Adrenal gland (tissue), 12 donors: ENCODE measurements around the gene CFD. TPM values are rescaled to one million over a fixed set of nuclear protein-coding genes. Genes with fewer than 3 reads are reported as not detected.

Experiments
- DNase-seq, 7 donors: peaks; one replicate each; pipeline ENCODE4 v3.0.0-alpha.2; 2019 to 2020
- H3K27ac ChIP-seq, 5 donors: fragments of 200-600 bp; sonication (generic) in 4 of 5; 1 replicate in 3 of 5; 2 replicates in 2 of 5; pipeline versions ENCODE4 v1.5.1 to v1.8.0; 2016 to 2020; ENCODE audit warnings: mild to moderate bottlenecking in 1 of 5
- H3K27me3 ChIP-seq: fragments of 200-600 bp; 2 replicates; pipeline ENCODE4 v1.8.0; 2021
- H3K36me3 ChIP-seq, 2 donors: fragments of 200-600 bp; replicated peaks in 1 of 2; 1 replicate in 1 of 2; 2 replicates in 1 of 2; pipeline versions ENCODE4 v1.5.1 to v1.8.0; 2018 to 2022
- H3K4me1 ChIP-seq, 2 donors: fragments of 200-600 bp; replicated peaks in 1 of 2; 1 replicate in 1 of 2; 2 replicates in 1 of 2; pipeline versions ENCODE4 v1.5.1 to v1.8.0; 2018 to 2021
- H3K4me3 ChIP-seq, 4 donors: fragments of 200-600 bp; sonication (generic) in 3 of 4; one replicate each; pipeline ENCODE4 v1.5.1; 2016 to 2018
- H3K9me3 ChIP-seq, 3 donors: fragments of 200-600 bp; sonication (generic) in 1 of 3; replicated peaks in 1 of 3; 1 replicate in 2 of 3; 2 replicates in 1 of 3; pipeline versions ENCODE4 v1.5.1 to v1.8.0; 2016 to 2021
- POLR2A ChIP-seq, 2 donors: fragments of 450-650 bp; IDR thresholded peaks; one replicate each; pipeline ENCODE4 v1.6.1; 2017; ENCODE audit warnings: antibody characterized with exemption in 2 of 2, mild to moderate bottlenecking in 2 of 2, moderate library complexity in 1 of 2
- WGBS, 4 donors: extraction: QIAGEN DNeasy Blood & Tissue Kit in 2 of 4; methylation state at CpG; one replicate each; pipeline versions ENCODE4 v1.1.5 to v1.1.7; 2013 to 2017; 5-methylcytosine and 5-hydroxymethylcytosine counted together
- intact Hi-C, 2 donors: fragments of 100-400 bp; cut with DNase I; formaldehyde crosslinking; loops; one replicate each; pipeline versions ENCODE4 v1.14.1 to v1.15.0; 2022 to 2023
- microRNA counts, 2 donors: library from miRNA; unstranded; fragments of <30 nt; microRNA quantifications; one replicate each; lab custom pipeline; 2016
- microRNA-seq, 3 donors: library from miRNA; unstranded; fragments of <30 nt; microRNA quantifications; one replicate each; pipeline ENCODE4, GENCODE V29; 2017 to 2020
- polyA plus RNA-seq, 3 donors: library from polyadenylated mRNA; stranded (reverse); fragments of 200-250 nt in 2 of 3; fragments of 350-450 nt in 1 of 3; fragmentation: Illumina TruSeq in 1 of 3; extraction: RNeasy Lipid Tissue Mini Kit (QIAGEN cat#74804) in 1 of 3; gene quantifications; one replicate each; pipeline ENCODE4 v1.2.3, GENCODE V29; 2013 to 2014
- small RNA-seq, 2 donors: library from RNA; depleted of rRNA; stranded (forward); fragments of <200 nt; gene quantifications; one replicate each; pipeline ENCODE3, GENCODE V24; 2016
- total RNA-seq, 9 donors: library from RNA; depleted of rRNA in 4 of 9; stranded (reverse); fragments of >200 nt in 4 of 9; fragments of 120-200 nt in 1 of 9; fragmentation: NEBNext Ultra II Directional in 1 of 9; extraction: Animal tissue kit (Norgen Biotek cat#: 25700) in 1 of 9; gene quantifications; one replicate each; pipeline versions ENCODE4 v1.1.0 to v1.2.4, GENCODE V29; 2013 to 2023
- TF ChIP-seq, protein P1 (sequence below), 6 experiments: fragments of 450-650 bp in 4 of 6; fragments of 200-600 bp in 2 of 6; sonication (generic) in 1 of 6; IDR thresholded peaks; 1 replicate in 5 of 6; 2 replicates in 1 of 6; pipeline versions ENCODE4 v1.5.1 to v1.8.0; 2016 to 2021; ENCODE audit warnings: antibody characterized with exemption in 6 of 6, mild to moderate bottlenecking in 2 of 6, moderate library complexity in 1 of 6
- donor health status: healthy with polysubstance abuse.
- donor health status: Bipolar disorder and iron deficiency.
- donor health status: DM: yes; HTN: yes; CAD: no.
- donor health status: DM: no; HTN: no; CAD: no.
- donor health status: DM: no; HTN: no; CAD: no.
- donor health status: DM: yes; HTN: yes; CAD: no.

CFD gene
- total and polyA plus RNA-seq, 12 donors: 0.92 to 466 (median 55.1) TPM

DNA sequence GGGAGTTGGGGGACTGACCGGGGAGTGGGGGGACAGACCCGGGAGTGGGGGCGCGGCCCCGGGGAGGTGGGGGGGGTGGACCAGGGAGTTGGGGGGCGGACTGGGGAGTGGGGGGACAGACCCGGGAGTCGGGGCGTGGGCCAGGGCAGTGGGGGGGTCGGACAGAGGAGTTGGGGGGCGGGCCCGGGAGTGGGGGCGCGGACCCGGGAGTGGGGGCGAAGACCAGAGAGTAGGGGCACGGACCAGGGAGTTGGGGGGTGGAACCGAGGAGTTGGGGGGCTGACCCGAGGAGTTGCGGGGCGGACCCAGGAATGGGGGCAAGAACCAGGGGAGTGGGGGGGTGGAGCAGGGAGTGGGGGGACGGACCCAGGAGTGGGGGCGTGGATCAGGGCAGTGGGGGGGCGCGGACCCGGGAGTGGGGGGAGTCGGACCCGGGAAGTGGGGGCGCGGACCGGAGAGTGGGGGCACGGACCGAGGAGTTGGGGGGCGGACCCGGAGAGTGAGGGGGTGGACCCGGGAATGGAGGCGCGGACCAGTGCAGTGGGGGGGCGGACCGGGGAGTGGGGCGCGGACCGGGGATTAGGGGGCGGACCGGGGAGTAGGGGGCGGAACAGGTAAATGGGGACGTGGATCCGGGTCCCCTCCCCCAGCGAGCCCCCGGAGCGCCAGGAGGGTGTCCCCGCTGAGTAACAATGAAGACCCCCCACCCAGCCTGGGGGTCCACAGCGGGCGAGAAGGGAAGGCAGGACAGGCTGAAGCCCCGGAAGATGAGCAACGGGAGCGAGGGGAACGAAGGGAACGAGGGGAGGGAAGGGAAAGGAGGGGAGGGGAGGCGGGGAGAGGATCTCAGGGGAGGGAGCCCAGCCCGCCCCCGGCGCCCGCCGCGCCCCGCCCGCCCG lies 53.0 kb downstream of the CFD start:
- Histone ChIP-seq H3K9me3 (no peaks in the 10 kb centered on the region), H3K27me3 (peaks cover 7% of the 10 kb centered on the region), H3K4me1 (peaks cover 3 to 20% of the 10 kb centered on the region in 2 donors), H3K36me3 (no peaks in the 10 kb centered on the region), H3K4me3 (peak overlapping the region in 3 of 4 donors; percentile 25 to 100 (median 93)), H3K27ac (peak overlapping the region in 3 of 5 donors; percentile 60 to 97 (median 86))
- intact Hi-C loops: no loop called here
- WGBS, 4 donors: 0 to 5% (median 3%) methylated on average over 11 to 66 of the region's 69 CpGs
- peak in 2 of 7 donors; percentile 42 to 47 for DNase-seq
- TF ChIP-seq, protein P1, sequence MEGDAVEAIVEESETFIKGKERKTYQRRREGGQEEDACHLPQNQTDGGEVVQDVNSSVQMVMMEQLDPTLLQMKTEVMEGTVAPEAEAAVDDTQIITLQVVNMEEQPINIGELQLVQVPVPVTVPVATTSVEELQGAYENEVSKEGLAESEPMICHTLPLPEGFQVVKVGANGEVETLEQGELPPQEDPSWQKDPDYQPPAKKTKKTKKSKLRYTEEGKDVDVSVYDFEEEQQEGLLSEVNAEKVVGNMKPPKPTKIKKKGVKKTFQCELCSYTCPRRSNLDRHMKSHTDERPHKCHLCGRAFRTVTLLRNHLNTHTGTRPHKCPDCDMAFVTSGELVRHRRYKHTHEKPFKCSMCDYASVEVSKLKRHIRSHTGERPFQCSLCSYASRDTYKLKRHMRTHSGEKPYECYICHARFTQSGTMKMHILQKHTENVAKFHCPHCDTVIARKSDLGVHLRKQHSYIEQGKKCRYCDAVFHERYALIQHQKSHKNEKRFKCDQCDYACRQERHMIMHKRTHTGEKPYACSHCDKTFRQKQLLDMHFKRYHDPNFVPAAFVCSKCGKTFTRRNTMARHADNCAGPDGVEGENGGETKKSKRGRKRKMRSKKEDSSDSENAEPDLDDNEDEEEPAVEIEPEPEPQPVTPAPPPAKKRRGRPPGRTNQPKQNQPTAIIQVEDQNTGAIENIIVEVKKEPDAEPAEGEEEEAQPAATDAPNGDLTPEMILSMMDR (IDR thresholded peaks at IDR 0.05): no peak
- no peak for TF ChIP-seq POLR2A (IDR thresholded peaks at IDR 0.05)

MicroRNAs encoded within 50 kb of the gene (microRNA counts, 767-probe panel; counts per million panel counts)
- 0 counts per million in 2 donors for microRNA hsa-miR-3187-3p (lab: Ali Mortazavi, UCI)

Small RNA genes within 50 kb of the gene (microRNA-seq; reads per million reads assigned to microRNA genes)
- gene MIR3187: 3.1 to 6.9 (median 3.7) reads per million in 3 donors

Small RNA genes within 50 kb of the gene (small RNA-seq; reads per million reads assigned to genes)
- gene MIR3187 (0 reads per million in 2 donors), gene RNU6-9 (0 reads per million in 2 donors)

Other genes with a start within 250 kb of the CFD start
- 10 to 100 TPM; 26.3 to 61.4 (median 41.4) TPM for gene POLRMT, start 226.1 kb upstream of the CFD start, total RNA-seq
- gene POLRMT, start 226.1 kb upstream of the CFD start, polyA plus RNA-seq: 100 to 1,000 TPM in 2 of 3 donors, 10 to 100 TPM in 1; 42.7 to 371 (median 178) TPM
- gene FGF22, start 219.8 kb upstream of the CFD start, total RNA-seq: under 1 TPM in 4 of 9 donors, not detected in 5; 0.14 to 0.32 (median 0.29) TPM
- 1 to 10 TPM in 1 of 3 donors, under 1 TPM in 1, not detected in 1; 0.51 to 1.2 TPM for gene FGF22, start 219.8 kb upstream of the CFD start, polyA plus RNA-seq
- gene RNF126, start 196.4 kb upstream of the CFD start, total RNA-seq: 10 to 100 TPM; 18.2 to 76.4 (median 35.8) TPM
- gene RNF126, start 196.4 kb upstream of the CFD start, polyA plus RNA-seq: 10 to 100 TPM in 2 of 3 donors, 1 to 10 TPM in 1; 9.3 to 53.5 (median 51.6) TPM
- gene FSTL3, start 183.3 kb upstream of the CFD start, total RNA-seq: 100 to 1,000 TPM in 7 of 9 donors, 10 to 100 TPM in 2; 87.4 to 464 (median 163) TPM
- 100 to 1,000 TPM; 119 to 405 (median 225) TPM for gene FSTL3, start 183.3 kb upstream of the CFD start, polyA plus RNA-seq
- gene PRSS57, start 164.2 kb upstream of the CFD start, total RNA-seq: under 1 TPM in 2 of 9 donors, not detected in 7; 0.22 to 0.51 TPM
- under 1 TPM in 1 of 3 donors, not detected in 2; 0.13 TPM for gene PRSS57, start 164.2 kb upstream of the CFD start, polyA plus RNA-seq
- 10 to 100 TPM in 8 of 9 donors, 1 to 10 TPM in 1; 8.4 to 63.3 (median 50.6) TPM for gene PALM, start 150.7 kb upstream of the CFD start, total RNA-seq
- 10 to 100 TPM in 2 of 3 donors, 1 to 10 TPM in 1; 3.9 to 72.2 (median 49.7) TPM for gene PALM, start 150.7 kb upstream of the CFD start, polyA plus RNA-seq
- gene MISP, start 108.6 kb upstream of the CFD start, total RNA-seq: under 1 TPM in 4 of 9 donors, not detected in 5; 0.06 to 0.43 (median 0.15) TPM
- under 1 TPM in 2 of 3 donors, not detected in 1; 0.08 to 0.10 TPM for gene MISP, start 108.6 kb upstream of the CFD start, polyA plus RNA-seq
- 100 to 1,000 TPM in 8 of 9 donors, 10 to 100 TPM in 1; 64.6 to 236 (median 162) TPM for gene PTBP1, start 62.2 kb upstream of the CFD start, total RNA-seq
- gene PTBP1, start 62.2 kb upstream of the CFD start, polyA plus RNA-seq: 100 to 1,000 TPM; 108 to 146 (median 128) TPM
- gene PLPPR3, start 37.7 kb upstream of the CFD start, total RNA-seq: 1 to 10 TPM in 1 of 9 donors, under 1 TPM in 2, not detected in 6; 0.14 to 1.7 (median 0.32) TPM
- gene PLPPR3, start 37.7 kb upstream of the CFD start, polyA plus RNA-seq: under 1 TPM in 2 of 3 donors, not detected in 1; 0.08 to 0.10 TPM
- under 1 TPM in 5 of 9 donors, not detected in 4; 0.11 to 0.87 (median 0.28) TPM for gene AZU1, start 31.8 kb upstream of the CFD start, total RNA-seq
- gene AZU1, start 31.8 kb upstream of the CFD start, polyA plus RNA-seq: 1 to 10 TPM in 1 of 3 donors, under 1 TPM in 1, not detected in 1; 0.30 to 1.1 TPM
- gene PRTN3, start 18.7 kb upstream of the CFD start, total RNA-seq: under 1 TPM in 2 of 9 donors, not detected in 7; 0.32 to 0.33 TPM
- under 1 TPM in 2 of 3 donors, not detected in 1; 0.20 to 0.40 TPM for gene PRTN3, start 18.7 kb upstream of the CFD start, polyA plus RNA-seq
- gene ELANE, start 7.4 kb upstream of the CFD start, total RNA-seq: 1 to 10 TPM in 2 of 9 donors, under 1 TPM in 2, not detected in 5; 0.48 to 2.2 (median 1.1) TPM
- gene ELANE, start 7.4 kb upstream of the CFD start, polyA plus RNA-seq: 1 to 10 TPM in 2 of 3 donors, not detected in 1; 3.3 to 3.4 TPM
- gene MED16, start 33.5 kb downstream of the CFD start, total RNA-seq: 100 to 1,000 TPM in 1 of 9 donors, 10 to 100 TPM in 8; 11.9 to 101 (median 61.2) TPM
- 100 to 1,000 TPM in 2 of 3 donors, 1 to 10 TPM in 1; 5.3 to 139 (median 127) TPM for gene MED16, start 33.5 kb downstream of the CFD start, polyA plus RNA-seq
- gene RNU6-9, start 33.8 kb downstream of the CFD start, total RNA-seq: not detected
- gene RNU6-9, start 33.8 kb downstream of the CFD start, polyA plus RNA-seq: not detected
- 10 to 100 TPM in 8 of 9 donors, 1 to 10 TPM in 1; 8.9 to 40.5 (median 29.0) TPM for gene R3HDM4, start 53.6 kb downstream of the CFD start, total RNA-seq
- gene R3HDM4, start 53.6 kb downstream of the CFD start, polyA plus RNA-seq: 10 to 100 TPM; 19.8 to 59.5 (median 57.7) TPM
- under 1 TPM in 2 of 9 donors, not detected in 7; 0.25 to 0.44 TPM for gene KISS1R, start 57.7 kb downstream of the CFD start, total RNA-seq
- not detected for gene KISS1R, start 57.7 kb downstream of the CFD start, polyA plus RNA-seq
- gene ARID3A, start 66.4 kb downstream of the CFD start, total RNA-seq: 10 to 100 TPM in 1 of 9 donors, 1 to 10 TPM in 8; 4.2 to 10.2 (median 8.0) TPM
- 1 to 10 TPM; 1.6 to 6.7 (median 2.1) TPM for gene ARID3A, start 66.4 kb downstream of the CFD start, polyA plus RNA-seq
- 10 to 100 TPM; 24.2 to 78.7 (median 52.1) TPM for gene WDR18, start 124.7 kb downstream of the CFD start, total RNA-seq
- gene WDR18, start 124.7 kb downstream of the CFD start, polyA plus RNA-seq: 100 to 1,000 TPM in 1 of 3 donors, 10 to 100 TPM in 1, 1 to 10 TPM in 1; 5.4 to 140 (median 98.6) TPM
- under 1 TPM in 3 of 9 donors, not detected in 6; 0.08 to 0.18 (median 0.14) TPM for gene GRIN3B, start 140.8 kb downstream of the CFD start, total RNA-seq
- gene GRIN3B, start 140.8 kb downstream of the CFD start, polyA plus RNA-seq: under 1 TPM in 1 of 3 donors, not detected in 2; 0.24 TPM
- 100 to 1,000 TPM in 8 of 9 donors, 10 to 100 TPM in 1; 94.1 to 308 (median 182) TPM for gene TMEM259, start 161.5 kb downstream of the CFD start, total RNA-seq
- 100 to 1,000 TPM in 2 of 3 donors, 10 to 100 TPM in 1; 79.4 to 743 (median 370) TPM for gene TMEM259, start 161.5 kb downstream of the CFD start, polyA plus RNA-seq
- gene RNU6-2, start 161.9 kb downstream of the CFD start, total RNA-seq: not detected
- gene RNU6-2, start 161.9 kb downstream of the CFD start, polyA plus RNA-seq: not detected
- gene CNN2, start 166.9 kb downstream of the CFD start, total RNA-seq: 10 to 100 TPM in 8 of 9 donors, 1 to 10 TPM in 1; 6.9 to 64.9 (median 42.3) TPM
- gene CNN2, start 166.9 kb downstream of the CFD start, polyA plus RNA-seq: 10 to 100 TPM; 11.2 to 60.8 (median 52.5) TPM
- 10 to 100 TPM in 7 of 9 donors, 1 to 10 TPM in 2; 4.0 to 23.2 (median 17.5) TPM for gene ABCA7, start 180.4 kb downstream of the CFD start, total RNA-seq
- 100 to 1,000 TPM in 1 of 3 donors, 10 to 100 TPM in 1, 1 to 10 TPM in 1; 2.1 to 109 (median 28.7) TPM for gene ABCA7, start 180.4 kb downstream of the CFD start, polyA plus RNA-seq
- gene ARHGAP45, start 207.5 kb downstream of the CFD start, total RNA-seq: 10 to 100 TPM in 8 of 9 donors, 1 to 10 TPM in 1; 4.9 to 74.3 (median 31.5) TPM
- 10 to 100 TPM in 2 of 3 donors, 1 to 10 TPM in 1; 1.6 to 75.4 (median 30.2) TPM for gene ARHGAP45, start 207.5 kb downstream of the CFD start, polyA plus RNA-seq
- 100 to 1,000 TPM in 7 of 9 donors, 10 to 100 TPM in 2; 84.1 to 231 (median 164) TPM for gene POLR2E, start 235.7 kb downstream of the CFD start, total RNA-seq
- 100 to 1,000 TPM in 2 of 3 donors, 10 to 100 TPM in 1; 74.7 to 132 (median 109) TPM for gene POLR2E, start 235.7 kb downstream of the CFD start, polyA plus RNA-seq
- gene GPX4, start 244.3 kb downstream of the CFD start, total RNA-seq: 1,000 to 10,000 TPM in 1 of 9 donors, 100 to 1,000 TPM in 8; 332 to 1,424 (median 653) TPM
- 1,000 to 10,000 TPM in 2 of 3 donors, 100 to 1,000 TPM in 1; 420 to 1,267 (median 1,035) TPM for gene GPX4, start 244.3 kb downstream of the CFD start, polyA plus RNA-seq